ENCODE data around the gene NF2.

DNA sequence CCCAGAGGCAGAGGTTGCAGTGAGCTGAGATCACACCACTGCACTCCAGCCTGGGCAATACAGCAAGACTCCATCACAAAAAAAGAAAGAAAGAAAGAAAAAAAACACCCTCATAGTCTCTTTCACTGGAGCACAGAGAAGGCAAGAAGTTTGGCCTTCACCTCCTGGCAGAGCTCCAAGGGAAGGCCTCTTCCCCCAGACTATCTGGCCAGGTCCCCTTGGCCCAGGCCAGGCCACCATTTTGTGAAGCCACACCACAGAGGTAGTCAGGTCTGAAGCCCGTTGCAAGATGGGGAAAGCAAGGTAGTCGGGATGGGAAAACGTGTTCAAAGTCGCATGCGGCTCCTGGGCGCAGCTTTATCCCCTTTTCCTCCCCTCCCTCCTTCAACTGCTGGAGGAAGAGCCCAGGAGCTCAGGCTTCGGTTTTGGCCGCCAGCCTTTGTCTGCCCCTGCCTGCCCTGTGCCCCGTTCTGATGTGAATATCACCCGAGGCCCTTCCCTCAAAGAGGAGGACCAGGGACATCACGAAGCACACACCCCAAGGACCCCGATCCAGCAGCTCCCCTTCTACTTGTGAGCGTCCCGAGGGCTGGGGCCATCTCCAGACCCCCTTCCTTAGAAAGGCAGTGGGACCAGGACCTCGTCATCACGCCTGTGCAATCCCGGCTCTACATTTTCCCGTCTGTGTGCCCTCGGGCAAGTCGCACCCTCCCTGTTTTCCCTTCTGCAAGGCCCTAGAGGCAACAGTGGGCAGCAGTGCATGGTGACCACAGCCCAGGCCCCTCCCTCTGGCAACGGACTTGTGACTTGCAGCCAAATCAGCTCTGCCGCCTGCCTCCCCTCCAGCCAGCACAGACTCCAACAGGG lies 134.1 kb downstream of the NF2 start:
- TF ChIP-seq, protein P1, sequence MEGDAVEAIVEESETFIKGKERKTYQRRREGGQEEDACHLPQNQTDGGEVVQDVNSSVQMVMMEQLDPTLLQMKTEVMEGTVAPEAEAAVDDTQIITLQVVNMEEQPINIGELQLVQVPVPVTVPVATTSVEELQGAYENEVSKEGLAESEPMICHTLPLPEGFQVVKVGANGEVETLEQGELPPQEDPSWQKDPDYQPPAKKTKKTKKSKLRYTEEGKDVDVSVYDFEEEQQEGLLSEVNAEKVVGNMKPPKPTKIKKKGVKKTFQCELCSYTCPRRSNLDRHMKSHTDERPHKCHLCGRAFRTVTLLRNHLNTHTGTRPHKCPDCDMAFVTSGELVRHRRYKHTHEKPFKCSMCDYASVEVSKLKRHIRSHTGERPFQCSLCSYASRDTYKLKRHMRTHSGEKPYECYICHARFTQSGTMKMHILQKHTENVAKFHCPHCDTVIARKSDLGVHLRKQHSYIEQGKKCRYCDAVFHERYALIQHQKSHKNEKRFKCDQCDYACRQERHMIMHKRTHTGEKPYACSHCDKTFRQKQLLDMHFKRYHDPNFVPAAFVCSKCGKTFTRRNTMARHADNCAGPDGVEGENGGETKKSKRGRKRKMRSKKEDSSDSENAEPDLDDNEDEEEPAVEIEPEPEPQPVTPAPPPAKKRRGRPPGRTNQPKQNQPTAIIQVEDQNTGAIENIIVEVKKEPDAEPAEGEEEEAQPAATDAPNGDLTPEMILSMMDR (IDR thresholded peaks at IDR 0.05), result no peak
- TF ChIP-seq RCOR1 (IDR thresholded peaks at IDR 0.05; ENCODE audit: low read depth, low read length) (no peak), POLR2A (IDR thresholded peaks at IDR 0.05; ENCODE audit: low read length) (no peak), SMC3 (IDR thresholded peaks at IDR 0.05) (no peak), RARB (CRISPR knock-in tag; IDR thresholded peaks at IDR 0.05) (no peak), TP53 (CRISPR knock-in tag; IDR thresholded peaks at IDR 0.05) (no peak)
- TF ChIP-seq, protein P2, sequence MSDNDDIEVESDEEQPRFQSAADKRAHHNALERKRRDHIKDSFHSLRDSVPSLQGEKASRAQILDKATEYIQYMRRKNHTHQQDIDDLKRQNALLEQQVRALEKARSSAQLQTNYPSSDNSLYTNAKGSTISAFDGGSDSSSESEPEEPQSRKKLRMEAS (IDR thresholded peaks at IDR 0.05), result no peak
- TF ChIP-seq, protein P3, sequence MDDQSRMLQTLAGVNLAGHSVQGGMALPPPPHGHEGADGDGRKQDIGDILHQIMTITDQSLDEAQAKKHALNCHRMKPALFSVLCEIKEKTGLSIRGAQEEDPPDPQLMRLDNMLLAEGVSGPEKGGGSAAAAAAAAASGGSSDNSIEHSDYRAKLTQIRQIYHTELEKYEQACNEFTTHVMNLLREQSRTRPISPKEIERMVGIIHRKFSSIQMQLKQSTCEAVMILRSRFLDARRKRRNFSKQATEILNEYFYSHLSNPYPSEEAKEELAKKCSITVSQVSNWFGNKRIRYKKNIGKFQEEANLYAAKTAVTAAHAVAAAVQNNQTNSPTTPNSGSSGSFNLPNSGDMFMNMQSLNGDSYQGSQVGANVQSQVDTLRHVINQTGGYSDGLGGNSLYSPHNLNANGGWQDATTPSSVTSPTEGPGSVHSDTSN (IDR thresholded peaks at IDR 0.05), result no peak

All from A549 (cell line).